H7 (cell line): ENCODE results near the gene C1orf56. TPM values are rescaled to one million over a fixed set of nuclear protein-coding genes. Genes with fewer than 3 reads are reported as not detected.
"Not testable (repeated sequence)": the region's sequence is repeated elsewhere in the genome, so short reads cannot be mapped to it uniquely, and the experiment has no call there.

Experiments
- DNase-seq: peaks from one replicate; pipeline ENCODE4 v3.0.0; 2012
- H3K27me3 ChIP-seq: 2 replicates; pipeline ENCODE4 v1.6.0; 2011; ENCODE audit warnings: mild to moderate bottlenecking, low read length; ENCODE audit not compliant: control insufficient read depth, insufficient read depth
- H3K36me3 ChIP-seq: replicated peaks from 2 replicates; pipeline ENCODE4 v1.5.1; 2011; ENCODE audit warnings: low read length; ENCODE audit not compliant: control insufficient read depth, insufficient read depth
- H3K4me3 ChIP-seq: 2 replicates; pipeline ENCODE4 v1.5.1; 2011; ENCODE audit warnings: low read depth, mild to moderate bottlenecking, control low read depth, low read length, moderate library complexity; ENCODE audit not compliant: insufficient read depth
- total RNA-seq: library from RNA; depleted of rRNA; stranded (reverse); fragments of >200 nt; shearing (Covaris generic); gene quantifications from 2 replicates; pipeline ENCODE4 v1.2.3, GENCODE V29; 2014; rRNA removed

The C1orf56 gene
- total RNA-seq, 1 experiment from 2014 or later = 4.7 TPM

- no peaks in the 10 kb centered on the region; the same call in none of the 2 replicates for H3K36me3 ChIP-seq
- H3K27me3 ChIP-seq = no peaks in the 10 kb centered on the region
- no peak overlapping the region for H3K4me3 ChIP-seq
- DNase-seq = no peak
These were observed 15.3 kb downstream of the C1orf56 start for GRCh38 chr1:151062741-151063371.

- no peak overlapping the region for H3K4me3 ChIP-seq
- H3K27me3 ChIP-seq = no peaks in the 10 kb centered on the region
- H3K36me3 ChIP-seq = no peaks in the 10 kb centered on the region; the same call in none of the 2 replicates
- no peak for DNase-seq
These were observed 17.6 kb downstream of the C1orf56 start for GRCh38 chr1:151065089-151065645.

- no peaks in the 10 kb centered on the region; the same call in none of the 2 replicates for H3K36me3 ChIP-seq
- DNase-seq = no peak
- H3K4me3 ChIP-seq = no peak overlapping the region
These were observed 19.6 kb downstream of the C1orf56 start for GRCh38 chr1:151067185-151067584.

GRCh38 chr1:151069103-151069486 is 21.5 kb downstream of the C1orf56 start:
- no peak for DNase-seq
- H3K4me3 ChIP-seq = no peak overlapping the region
- H3K36me3 ChIP-seq = no peaks in the 10 kb centered on the region; the same call in none of the 2 replicates
- no peaks in the 10 kb centered on the region for H3K27me3 ChIP-seq

More at GRCh38 chr1:151067185-151067584, 19.6 kb downstream of the C1orf56 start:
- no peaks in the 10 kb centered on the region for H3K27me3 ChIP-seq

- no peaks in the 10 kb centered on the region for H3K27me3 ChIP-seq
- peak; percentile 97 for DNase-seq
- peak within 1 kb of the TSS; percentile 79 for H3K4me3 ChIP-seq
- H3K36me3 ChIP-seq = no peaks in the 10 kb centered on the region; the same call in 1 of the 2 replicates
These were observed 23.1 kb downstream of the C1orf56 start, which contains the start of gene GABPB2 for GRCh38 chr1:151070474-151071276. TSS of gene GABPB2 (plus strand) at chr1:151070761. CDS start at chr1:151088190, 17,429 bp downstream.

GRCh38 chr1:151072224-151072623 is 24.7 kb downstream of the C1orf56 start:
- no peaks in the 10 kb centered on the region for H3K27me3 ChIP-seq
- no peaks in the 10 kb centered on the region for H3K36me3 ChIP-seq
- H3K4me3 ChIP-seq = no peak overlapping the region
- DNase-seq = peak; percentile 2

GRCh38 chr1:151085953-151086559 is 38.5 kb downstream of the C1orf56 start:
- Histone ChIP-seq H3K27me3 (no peaks in the 10 kb centered on the region), H3K4me3 (no peak overlapping the region), H3K36me3 (no peaks in the 10 kb centered on the region)
- DNase-seq = no peak

- H3K4me3 ChIP-seq, H3K36me3 ChIP-seq, DNase-seq, H3K27me3 ChIP-seq: not testable (repeated sequence)
These were observed 49.9 kb downstream of the C1orf56 start for GRCh38 chr1:151097426-151097825.

- H3K27me3 ChIP-seq = no peaks in the 10 kb centered on the region
- no peaks in the 10 kb centered on the region for H3K36me3 ChIP-seq
- H3K4me3 ChIP-seq = no peak overlapping the region
- DNase-seq = no peak
These were observed 50.6 kb downstream of the C1orf56 start for GRCh38 chr1:151098126-151098525.

Other genes with a start within 250 kb of the C1orf56 start
- gene CTSK, start 239.5 kb upstream of the C1orf56 start, total RNA-seq = 170 and 277 TPM in 2 replicates
- 38.6 and 53.4 TPM in 2 replicates for gene ARNT, start 171.2 kb upstream of the C1orf56 start, total RNA-seq
- not detected in 2 replicates for gene CTXND2, start 160.6 kb upstream of the C1orf56 start, total RNA-seq
- 67.9 and 74.9 TPM in 2 replicates for gene SETDB1, start 121.4 kb upstream of the C1orf56 start, total RNA-seq
- 248 and 297 TPM in 2 replicates for gene CERS2, start 72.9 kb upstream of the C1orf56 start, total RNA-seq
- gene ANXA9, start 65.5 kb upstream of the C1orf56 start, total RNA-seq = 0.62 and 1.6 TPM in 2 replicates
- 12.6 and 18.4 TPM in 2 replicates for gene MINDY1, start 40.8 kb upstream of the C1orf56 start, total RNA-seq
- gene PRUNE1, start 39.3 kb upstream of the C1orf56 start, total RNA-seq = 33.5 and 36.3 TPM in 2 replicates
- gene BNIPL, start 11.2 kb upstream of the C1orf56 start, total RNA-seq = 0.48 and 0.96 TPM in 2 replicates
- gene CDC42SE1, start 11.9 kb downstream of the C1orf56 start, total RNA-seq = 72.1 and 78.6 TPM in 2 replicates
- gene MLLT11, start 12.6 kb downstream of the C1orf56 start, total RNA-seq = 37.2 and 45.9 TPM in 2 replicates
- 4.0 and 5.8 TPM in 2 replicates for gene GABPB2, start 23.0 kb downstream of the C1orf56 start, total RNA-seq
- gene SEMA6C, start 98.9 kb downstream of the C1orf56 start, total RNA-seq = 6.1 and 8.0 TPM in 2 replicates
- gene TNFAIP8L2, start 108.9 kb downstream of the C1orf56 start, total RNA-seq = 0.14 and 0.15 TPM in 2 replicates
- 20.0 and 22.5 TPM in 2 replicates for gene LYSMD1, start 118.2 kb downstream of the C1orf56 start, total RNA-seq
- 76.1 and 78.8 TPM in 2 replicates for gene SCNM1, start 118.4 kb downstream of the C1orf56 start, total RNA-seq
- gene TMOD4, start 128.2 kb downstream of the C1orf56 start, total RNA-seq = 0.80 TPM in 1 of 2 replicates, not detected in the other
- 167 and 180 TPM in 2 replicates for gene VPS72, start 142.4 kb downstream of the C1orf56 start, total RNA-seq
- 79.7 and 86.6 TPM in 2 replicates for gene PIP5K1A, start 150.8 kb downstream of the C1orf56 start, total RNA-seq
- 373 and 381 TPM in 2 replicates for gene PSMD4, start 207.0 kb downstream of the C1orf56 start, total RNA-seq
- 81.3 and 103 TPM in 2 replicates for gene ZNF687, start 234.5 kb downstream of the C1orf56 start, total RNA-seq